Tibial nerve (tissue), 4 donors: Measurements from ENCODE around the gene AKAP5.

Source experiments
- CTCF ChIP-seq, 5 experiments: fragments of 200-600 bp in 3 of 5; fragments of 450-650 bp in 2 of 5; sonication (generic) in 3 of 5; IDR thresholded peaks; one replicate each; pipeline ENCODE4 v1.5.1; 2016 to 2019; ENCODE audit warnings: antibody characterized with exemption in 5 of 5, mild to moderate bottlenecking in 3 of 5, moderate library complexity in 2 of 5
- EP300 ChIP-seq, 2 donors: sonication (generic); formaldehyde crosslinking; IDR thresholded peaks; one replicate each; pipeline ENCODE4 v1.6.1; 2017; ENCODE audit warnings: antibody characterized with exemption in 2 of 2, mild to moderate bottlenecking in 1 of 2

GRCh38 chr14:64444140-64444539 lies 21.2 kb upstream of the AKAP5 start:
- TF ChIP-seq CTCF (IDR thresholded peaks at IDR 0.05) = no peak
- no peak for TF ChIP-seq EP300 (IDR thresholded peaks at IDR 0.05)
